ENCODE results near the gene SLC28A3. TPM values are rescaled to one million over a fixed set of nuclear protein-coding genes. Genes with fewer than 3 reads are reported as not detected.

Gene SLC28A3
- total RNA-seq, 1 experiment from 2014 or later = not detected

DNA sequence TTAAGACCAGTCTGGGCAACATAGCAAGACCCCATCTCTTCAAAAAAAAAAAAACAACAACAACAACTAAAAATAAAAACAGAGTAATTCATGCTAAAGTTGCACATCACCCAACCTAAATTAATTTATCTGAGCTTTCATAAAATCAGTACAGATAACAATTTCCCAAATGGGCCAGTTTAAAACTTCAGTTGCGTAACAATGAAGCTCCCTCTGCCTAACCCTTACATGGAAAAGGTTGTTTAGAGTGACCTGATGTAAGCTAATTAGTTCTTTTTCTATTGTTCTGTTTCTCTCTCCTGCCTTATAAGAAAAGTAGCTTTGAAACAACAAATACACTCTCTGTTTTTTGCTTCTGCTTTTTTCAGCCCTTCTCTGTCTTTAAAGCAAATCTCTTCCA is 46.2 kb upstream of the SLC28A3 start:
- ChIA-PET POLR2A (ENCODE audit: low non-redundant PET) (no interaction called here), CTCF (no interaction called here)
- Histone ChIP-seq H3K4me3 (ENCODE audit: low read depth, low read length, poor library complexity, severe bottlenecking) (no peak overlapping the region), H3K27me3 (replicated peaks; ENCODE audit: insufficient read depth, low read depth, low read length, poor library complexity) (no peaks in the 10 kb centered on the region), H3K4me1 (ENCODE audit: insufficient read depth, low read length, poor library complexity, severe bottlenecking) (no peaks in the 10 kb centered on the region), H3K36me3 (ENCODE audit: insufficient read depth, low read length, poor library complexity, severe bottlenecking) (no peaks in the 10 kb centered on the region), H3K27ac (ENCODE audit: low read depth, low read length, poor library complexity, severe bottlenecking) (no peak overlapping the region), H3K9me3 (ENCODE audit: low read depth, low read length, poor library complexity, severe bottlenecking) (no peaks in the 10 kb centered on the region)
- BruUV-seq (replicated peaks) = no TSS peak
- no peak for DNase-seq (ENCODE audit: low spot score)
- intact Hi-C loops (cut with micrococcal nuclease; ENCODE audit: unreplicated experiment) = no loop called here
- TF ChIP-seq EZH2 (IDR thresholded peaks at IDR 0.05; ENCODE audit: borderline replicate concordance, low read depth, low read length, poor library complexity, severe bottlenecking) = no peak
- TF ChIP-seq, protein P1, sequence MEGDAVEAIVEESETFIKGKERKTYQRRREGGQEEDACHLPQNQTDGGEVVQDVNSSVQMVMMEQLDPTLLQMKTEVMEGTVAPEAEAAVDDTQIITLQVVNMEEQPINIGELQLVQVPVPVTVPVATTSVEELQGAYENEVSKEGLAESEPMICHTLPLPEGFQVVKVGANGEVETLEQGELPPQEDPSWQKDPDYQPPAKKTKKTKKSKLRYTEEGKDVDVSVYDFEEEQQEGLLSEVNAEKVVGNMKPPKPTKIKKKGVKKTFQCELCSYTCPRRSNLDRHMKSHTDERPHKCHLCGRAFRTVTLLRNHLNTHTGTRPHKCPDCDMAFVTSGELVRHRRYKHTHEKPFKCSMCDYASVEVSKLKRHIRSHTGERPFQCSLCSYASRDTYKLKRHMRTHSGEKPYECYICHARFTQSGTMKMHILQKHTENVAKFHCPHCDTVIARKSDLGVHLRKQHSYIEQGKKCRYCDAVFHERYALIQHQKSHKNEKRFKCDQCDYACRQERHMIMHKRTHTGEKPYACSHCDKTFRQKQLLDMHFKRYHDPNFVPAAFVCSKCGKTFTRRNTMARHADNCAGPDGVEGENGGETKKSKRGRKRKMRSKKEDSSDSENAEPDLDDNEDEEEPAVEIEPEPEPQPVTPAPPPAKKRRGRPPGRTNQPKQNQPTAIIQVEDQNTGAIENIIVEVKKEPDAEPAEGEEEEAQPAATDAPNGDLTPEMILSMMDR (conservative IDR thresholded peaks at IDR 0.05; ENCODE audit: low read depth, low read length) = no peak

DNA sequence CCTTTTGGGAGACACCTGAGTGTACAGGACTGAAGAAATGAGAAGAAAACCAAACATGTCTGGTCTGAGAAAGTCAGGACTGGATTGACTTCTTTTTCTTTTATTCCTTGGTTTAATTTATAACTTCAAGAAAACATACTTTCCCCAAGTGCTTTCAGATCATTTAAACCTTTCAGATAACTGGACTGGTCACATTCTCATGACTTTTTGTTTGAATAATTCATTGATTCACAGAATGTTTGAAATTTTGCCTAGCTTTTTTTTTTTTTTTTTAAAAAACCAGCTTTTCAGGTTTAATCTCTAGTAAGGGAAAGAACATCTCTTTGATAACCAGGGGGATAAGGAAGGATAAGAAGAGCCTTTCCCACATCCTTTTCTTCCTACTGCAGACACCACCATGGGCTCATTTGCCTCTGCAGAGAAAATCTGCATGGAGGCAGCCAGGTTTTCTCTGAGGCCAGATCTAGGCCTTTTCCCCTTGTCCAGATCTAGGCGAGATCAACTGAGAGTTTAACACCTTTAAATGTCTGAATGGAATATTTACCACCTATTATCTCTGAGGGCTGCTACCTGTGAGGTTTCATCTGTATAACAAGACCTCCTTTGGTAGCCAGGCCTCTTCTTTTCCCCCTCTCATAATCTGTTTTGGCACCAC is 45.0 kb upstream of the SLC28A3 start:
- intact Hi-C loops (cut with micrococcal nuclease; ENCODE audit: unreplicated experiment) = no loop called here
- CTCF ChIA-PET = no interaction called here

DNA sequence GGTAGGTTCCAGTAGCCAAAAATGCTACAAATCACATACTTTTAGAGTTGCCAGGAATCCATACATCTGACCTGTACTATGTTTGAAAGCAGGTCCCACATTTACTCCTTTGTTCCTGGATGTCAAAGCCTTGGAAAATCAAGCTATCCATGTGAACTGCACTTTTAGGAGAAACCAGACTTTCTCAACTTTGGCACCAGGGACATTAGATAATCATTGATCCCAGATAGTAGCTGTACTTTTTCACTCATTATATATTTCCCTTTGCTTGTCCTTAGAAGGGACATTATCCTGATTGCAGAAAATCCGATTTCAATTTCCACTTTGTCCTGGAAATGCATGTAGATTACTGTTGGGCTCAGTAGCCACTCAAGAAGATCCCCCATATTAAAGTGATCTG is 44.1 kb upstream of the SLC28A3 start:
- DNase-seq (ENCODE audit: low spot score) = no peak
- Histone ChIP-seq H3K9me3 (ENCODE audit: low read depth, low read length, poor library complexity, severe bottlenecking) (no peaks in the 10 kb centered on the region), H3K4me3 (ENCODE audit: low read depth, low read length, poor library complexity, severe bottlenecking) (no peak overlapping the region), H3K27me3 (replicated peaks; ENCODE audit: insufficient read depth, low read depth, low read length, poor library complexity) (no peaks in the 10 kb centered on the region), H3K4me1 (ENCODE audit: insufficient read depth, low read length, poor library complexity, severe bottlenecking) (no peaks in the 10 kb centered on the region), H3K27ac (ENCODE audit: low read depth, low read length, poor library complexity, severe bottlenecking) (no peak overlapping the region), H3K36me3 (ENCODE audit: insufficient read depth, low read length, poor library complexity, severe bottlenecking) (no peaks in the 10 kb centered on the region)
- no TSS peak for BruUV-seq (replicated peaks)
- POLR2A ChIA-PET (ENCODE audit: low non-redundant PET) = no interaction called here
- CTCF ChIA-PET = no interaction called here
- intact Hi-C loops (cut with micrococcal nuclease; ENCODE audit: unreplicated experiment) = no loop called here
- TF ChIP-seq, protein P1 (conservative IDR thresholded peaks at IDR 0.05; ENCODE audit: low read depth, low read length) = no peak

More for the DNA sequence above, 45.0 kb upstream of the SLC28A3 start:
- no peak overlapping the region for H3K27ac ChIP-seq (ENCODE audit: low read depth, low read length, poor library complexity, severe bottlenecking)
- H3K4me1 ChIP-seq (ENCODE audit: insufficient read depth, low read length, poor library complexity, severe bottlenecking) = no peaks in the 10 kb centered on the region
- no peaks in the 10 kb centered on the region for H3K36me3 ChIP-seq (ENCODE audit: insufficient read depth, low read length, poor library complexity, severe bottlenecking)
- BruUV-seq (replicated peaks) = no TSS peak
- DNase-seq (ENCODE audit: low spot score) = no peak
- POLR2A ChIA-PET (ENCODE audit: low non-redundant PET) = no interaction called here
- H3K4me3 ChIP-seq (ENCODE audit: low read depth, low read length, poor library complexity, severe bottlenecking) = no peak overlapping the region
- H3K9me3 ChIP-seq (ENCODE audit: low read depth, low read length, poor library complexity, severe bottlenecking) = no peaks in the 10 kb centered on the region
- TF ChIP-seq EZH2 (IDR thresholded peaks at IDR 0.05; ENCODE audit: borderline replicate concordance, low read depth, low read length, poor library complexity, severe bottlenecking) = no peak
- TF ChIP-seq, protein P1 (conservative IDR thresholded peaks at IDR 0.05; ENCODE audit: low read depth, low read length) = no peak
- no peaks in the 10 kb centered on the region for H3K27me3 ChIP-seq (replicated peaks; ENCODE audit: insufficient read depth, low read depth, low read length, poor library complexity)
